ENCODE data around the gene SPEF1. TPM values are rescaled to one million over a fixed set of nuclear protein-coding genes. Genes with fewer than 3 reads are reported as not detected.

SPEF1 gene
- total RNA-seq, 2 donors from 2014 or later: not detected

- DNase-seq (ENCODE audit: low spot score): peak; percentile 91
- intact Hi-C loops (cut with DNase I): no loop called here
Measured at GRCh38 chr20:3777716-3778629, 3.3 kb downstream of the SPEF1 start.

- intact Hi-C loops (cut with DNase I): no loop called here
- DNase-seq (ENCODE audit: low spot score): no peak
Measured at GRCh38 chr20:3777381-3777715, 3.9 kb downstream of the SPEF1 start.

- DNase-seq (ENCODE audit: low spot score): no peak
- intact Hi-C loops (cut with DNase I): no loop called here
Measured at GRCh38 chr20:3775457-3776108, 5.7 kb downstream of the SPEF1 start.

GRCh38 chr20:3771552-3772058 is 9.6 kb downstream of the SPEF1 start:
- no peak for DNase-seq (ENCODE audit: low spot score)
- intact Hi-C loops (cut with DNase I): no loop called here

GRCh38 chr20:3768342-3769130 is 12.7 kb downstream of the SPEF1 start:
- DNase-seq (ENCODE audit: low spot score): peak; percentile 92
- intact Hi-C loops (cut with DNase I): no loop called here

- DNase-seq (ENCODE audit: low spot score): peak; percentile 100
- intact Hi-C loops (cut with DNase I): no loop called here
Measured at GRCh38 chr20:3767427-3768341, 13.6 kb downstream of the SPEF1 start, which contains the start of gene ADISSP. ADISSP (minus strand) TSS chr20:3767753; CDS start chr20:3760100, 7,653 bp downstream.

GRCh38 chr20:3767110-3767426 is 14.2 kb downstream of the SPEF1 start:
- intact Hi-C loops (cut with DNase I): no loop called here
- peak; percentile 83 for DNase-seq (ENCODE audit: low spot score)

GRCh38 chr20:3766422-3767109 is 14.7 kb downstream of the SPEF1 start:
- intact Hi-C loops (cut with DNase I): no loop called here

GRCh38 chr20:3765171-3765882 is 15.9 kb downstream of the SPEF1 start:
- DNase-seq (ENCODE audit: low spot score): peak; percentile 74
- intact Hi-C loops (cut with DNase I): no loop called here

More at GRCh38 chr20:3766422-3767109, 14.7 kb downstream of the SPEF1 start:
- peak; percentile 69 for DNase-seq (ENCODE audit: low spot score)

GRCh38 chr20:3764659-3765058 is 16.6 kb downstream of the SPEF1 start:
- intact Hi-C loops (cut with DNase I): no loop called here
- peak; percentile 58 for DNase-seq (ENCODE audit: low spot score)

- peak; percentile 64 for DNase-seq (ENCODE audit: low spot score)
- intact Hi-C loops (cut with DNase I): no loop called here
Measured at GRCh38 chr20:3763671-3764601, 17.3 kb downstream of the SPEF1 start.

- no peak for DNase-seq (ENCODE audit: low spot score)
- intact Hi-C loops (cut with DNase I): no loop called here
Measured at GRCh38 chr20:3760655-3761348, 20.4 kb downstream of the SPEF1 start.

GRCh38 chr20:3759884-3760283 is 21.4 kb downstream of the SPEF1 start:
- intact Hi-C loops (cut with DNase I): no loop called here
- peak; percentile 72 for DNase-seq (ENCODE audit: low spot score)

- DNase-seq (ENCODE audit: low spot score): peak; percentile 67
- intact Hi-C loops (cut with DNase I): no loop called here
Measured at GRCh38 chr20:3759316-3759823, 21.9 kb downstream of the SPEF1 start.

- intact Hi-C loops (cut with DNase I): no loop called here
- DNase-seq (ENCODE audit: low spot score): peak; percentile 75
Measured at GRCh38 chr20:3758566-3758965, 22.7 kb downstream of the SPEF1 start.

GRCh38 chr20:3757268-3757667 is 24.0 kb downstream of the SPEF1 start:
- intact Hi-C loops (cut with DNase I): no loop called here
- DNase-seq (ENCODE audit: low spot score): no peak
